GM23248 (cell line): ENCODE results near the gene RHOC. TPM values are rescaled to one million over a fixed set of nuclear protein-coding genes. Genes with fewer than 3 reads are reported as not detected.
"Not testable (repeated sequence)": the region's sequence is repeated elsewhere in the genome, so short reads cannot be mapped to it uniquely, and the experiment has no call there.

ENCODE experiments used
- DNase-seq: peaks from one replicate; pipeline ENCODE4 v3.0.0-alpha.2; 2015
- H2AFZ ChIP-seq: fragments of 200-600 bp; sonication (generic); 2 replicates; pipeline ENCODE4 v1.6.1; 2016; ENCODE audit warnings: antibody characterized with exemption
- H3F3A ChIP-seq: fragments of 200-600 bp; sonication (generic); 2 replicates; pipeline ENCODE4 v1.6.1; 2016; ENCODE audit warnings: mild to moderate bottlenecking, antibody characterized with exemption, mixed run types; ENCODE audit not compliant: insufficient read depth
- H3K27ac ChIP-seq: fragments of 200-600 bp; sonication (generic); 2 replicates; pipeline ENCODE4 v1.5.1; 2016; ENCODE audit warnings: mild to moderate bottlenecking
- H3K27me3 ChIP-seq: fragments of 200-600 bp; sonication (generic); replicated peaks from 2 replicates; pipeline ENCODE4 v1.6.1; 2016; ENCODE audit warnings: mild to moderate bottlenecking; ENCODE audit not compliant: insufficient read depth
- H3K36me3 ChIP-seq: fragments of 200-600 bp; sonication (generic); 2 replicates; pipeline ENCODE4 v1.6.1; 2016; ENCODE audit warnings: low read depth, mild to moderate bottlenecking
- H3K4me1 ChIP-seq: fragments of 200-600 bp; sonication (generic); 2 replicates; pipeline ENCODE4 v1.6.1; 2016; ENCODE audit warnings: mild to moderate bottlenecking; ENCODE audit not compliant: insufficient read depth
- H3K4me2 ChIP-seq: fragments of 200-600 bp; sonication (generic); one replicate; pipeline ENCODE4 v1.6.1; 2016; ENCODE audit warnings: mild to moderate bottlenecking; ENCODE audit not compliant: unreplicated experiment
- H3K4me3 ChIP-seq: fragments of 200-600 bp; sonication (generic); 2 replicates; pipeline ENCODE4 v1.5.1; 2016; ENCODE audit warnings: mild to moderate bottlenecking
- H3K79me2 ChIP-seq: fragments of 200-600 bp; sonication (generic); 2 replicates; pipeline ENCODE4 v1.6.1; 2016; ENCODE audit warnings: mild to moderate bottlenecking; ENCODE audit not compliant: insufficient read depth
- H3K9ac ChIP-seq: fragments of 200-600 bp; sonication (generic); 2 replicates; pipeline ENCODE4 v1.6.1; 2016; ENCODE audit warnings: mild to moderate bottlenecking
- H3K9me2 ChIP-seq: fragments of 200-600 bp; sonication (generic); 2 replicates; pipeline ENCODE4 v1.6.1; 2016; ENCODE audit warnings: mixed run types, mild to moderate bottlenecking, moderate library complexity; ENCODE audit not compliant: insufficient read depth
- H3K9me3 ChIP-seq: fragments of 200-600 bp; sonication (generic); one replicate; pipeline ENCODE4 v1.6.1; 2017; ENCODE audit warnings: low read depth
- H4K20me1 ChIP-seq: fragments of 200-600 bp; sonication (generic); 2 replicates; pipeline ENCODE4 v1.6.0; 2016; ENCODE audit not compliant: insufficient read depth
- EZH2 ChIP-seq: fragments of 200-600 bp; sonication (generic); IDR thresholded peaks from 2 replicates; pipeline ENCODE4 v1.6.1; 2018; ENCODE audit warnings: antibody characterized with exemption, mild to moderate bottlenecking; ENCODE audit not compliant: insufficient read depth, poor library complexity, severe bottlenecking
- EZH2phosphoT487 ChIP-seq: fragments of 200-600 bp; sonication (generic); IDR thresholded peaks from 2 replicates; pipeline ENCODE4 v1.6.1; 2018; ENCODE audit warnings: antibody characterized with exemption, moderate library complexity, mild to moderate bottlenecking, low read depth; ENCODE audit not compliant: insufficient read depth
- WGBS, 2 experiments: methylation state at CpG; one replicate each; pipeline ENCODE4 v1.1.6; 2015 to 2017; ENCODE audit warnings: low lambda C conversion rate in 2 of 2, low coverage in 1 of 2; ENCODE audit errors: missing lambda C conversion rate in 2 of 2; 5-methylcytosine and 5-hydroxymethylcytosine counted together
- in situ Hi-C: fragments of 300-500 bp; cut with MboI; formaldehyde crosslinking; loops from 2 replicates; pipeline ENCODE4 v1.15.0; 2020
- polyA plus RNA-seq: library from polyadenylated mRNA; unstranded; fragments of >200 nt; fragmentation: Nextera tagmentation; extraction: Ambion mirVana; gene quantifications from 2 replicates; pipeline ENCODE4 v1.2.1, GENCODE V29; 2016
- total RNA-seq: library from RNA; depleted of rRNA; stranded (reverse); fragments of >200 nt; shearing (Covaris generic); gene quantifications from 2 replicates; pipeline ENCODE4 v1.2.3, GENCODE V29; 2014

The RHOC gene
- total and polyA plus RNA-seq, 2 experiments from 2014 or later = 625 to 711 TPM

GRCh38 chr1:112723511-112723839 is 16.5 kb upstream of the RHOC start:
- H2AFZ ChIP-seq = peak overlapping the region; percentile 79; the same call in 1 of the 2 replicates
- peak overlapping the region; percentile 49 for H3K27ac ChIP-seq
- H3K4me1 ChIP-seq = peaks cover 12% of the 10 kb centered on the region
- in situ Hi-C loops = no loop called here
- no peaks in the 10 kb centered on the region for H3F3A ChIP-seq
- H3K4me2 ChIP-seq = peak overlapping the region; percentile 25
- no peaks in the 10 kb centered on the region for H3K79me2 ChIP-seq
- TF ChIP-seq EZH2phosphoT487 (no peak), EZH2 (no peak)
- H3K27me3 ChIP-seq = no peaks in the 10 kb centered on the region
- H3K9me3 ChIP-seq = no peaks in the 10 kb centered on the region
- 76 to 78% methylated on average over 8 of the region's 8 CpGs for WGBS, 2 experiments
- no peaks in the 10 kb centered on the region for H3K36me3 ChIP-seq
- H4K20me1 ChIP-seq = no peaks in the 10 kb centered on the region
- H3K4me3 ChIP-seq = no peak overlapping the region
- peak overlapping the region; percentile 46 for H3K9ac ChIP-seq
- H3K9me2 ChIP-seq = no peaks in the 10 kb centered on the region
- DNase-seq = no peak

- Histone ChIP-seq H3K79me2 (no peaks in the 10 kb centered on the region), H3K36me3 (no peaks in the 10 kb centered on the region), H3F3A (no peaks in the 10 kb centered on the region), H3K4me3 (no peak overlapping the region), H3K9me2 (no peaks in the 10 kb centered on the region), H3K9me3 (no peaks in the 10 kb centered on the region), H2AFZ (peak overlapping the region; percentile 79), H3K9ac (peak overlapping the region; percentile 46), H3K27me3 (no peaks in the 10 kb centered on the region), H3K4me2 (peak overlapping the region; percentile 25), H3K27ac (peak overlapping the region; percentile 49), H3K4me1 (peaks cover 10% of the 10 kb centered on the region), H4K20me1 (no peaks in the 10 kb centered on the region)
- WGBS, 2 experiments = 12% methylated on average over 19 to 22 of the region's 35 CpGs
- peak; percentile 88 for DNase-seq
- in situ Hi-C loops = no loop called here
- no peak for TF ChIP-seq EZH2
- TF ChIP-seq EZH2phosphoT487 = no peak
Measured at GRCh38 chr1:112722601-112723510, 15.9 kb upstream of the RHOC start.

GRCh38 chr1:112721966-112722524 is 15.1 kb upstream of the RHOC start:
- in situ Hi-C loops = no loop called here
- H3K27ac ChIP-seq = no peak overlapping the region
- no peak for TF ChIP-seq EZH2
- TF ChIP-seq EZH2phosphoT487 = no peak

GRCh38 chr1:112721294-112721693 is 14.4 kb upstream of the RHOC start:
- H3K27me3 ChIP-seq, H3K4me1 ChIP-seq, H3K4me3 ChIP-seq, H2AFZ ChIP-seq, H3K36me3 ChIP-seq, H3K79me2 ChIP-seq, H3K9ac ChIP-seq, H3K27ac ChIP-seq, H3K4me2 ChIP-seq, H3K9me3 ChIP-seq, in situ Hi-C loops, DNase-seq, H3F3A ChIP-seq, H3K9me2 ChIP-seq, H4K20me1 ChIP-seq: not testable (repeated sequence)
- 100% methylated on average over 2 of the region's 2 CpGs for WGBS, 2 experiments

More at GRCh38 chr1:112721966-112722524, 15.1 kb upstream of the RHOC start:
- Histone ChIP-seq H3K79me2 (no peaks in the 10 kb centered on the region), H2AFZ (peak overlapping the region; percentile 79; the same call in 1 of the 2 replicates), H3K4me3 (no peak overlapping the region), H3K4me2 (no peak overlapping the region), H3K9ac (peak overlapping the region; percentile 46; the same call in 1 of the 2 replicates), H3K4me1 (0 out of 2 replicates have a peak, but pooled peaks cover 4% of the 10 kb centered on the region), H3K27me3 (no peaks in the 10 kb centered on the region), H3K9me3 (no peaks in the 10 kb centered on the region), H3F3A (no peaks in the 10 kb centered on the region), H3K36me3 (no peaks in the 10 kb centered on the region), H3K9me2 (no peaks in the 10 kb centered on the region), H4K20me1 (no peaks in the 10 kb centered on the region)
- 87 to 95% methylated on average over 9 to 10 of the region's 10 CpGs for WGBS, 2 experiments
- no peak for DNase-seq
